ENCODE measurements around the gene ERBB2. TPM values are rescaled to one million over a fixed set of nuclear protein-coding genes. Genes with fewer than 3 reads are reported as not detected.

The ERBB2 gene
- total and polyA plus RNA-seq, 9 of the 15 experiments (the other 6 are each of a cell fraction or from before 2014, with no cell fraction given) = 0.74 to 5.6 (median 3.3) TPM

DNA sequence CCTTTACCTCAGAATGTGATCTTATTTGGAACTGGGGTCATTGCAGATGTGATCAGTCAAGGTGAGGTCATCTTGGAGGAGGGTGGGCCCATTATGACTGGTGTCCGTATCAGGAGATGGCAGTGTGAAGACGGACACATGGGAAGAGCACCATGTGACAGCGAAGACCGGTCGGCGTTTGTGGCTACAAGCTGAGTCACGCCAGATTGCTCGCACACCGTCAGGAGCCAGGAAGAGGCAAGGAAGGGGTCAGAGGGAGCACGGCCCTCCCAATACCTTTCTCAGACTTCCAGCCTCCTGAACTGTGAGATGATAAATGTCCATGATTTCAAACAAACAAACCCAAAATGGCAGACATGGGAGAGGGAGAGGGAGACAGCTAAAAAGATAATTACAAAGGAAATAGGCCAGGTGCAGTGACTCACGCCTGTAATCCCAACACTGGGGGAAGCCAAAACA lies 49.7 kb upstream of the ERBB2 start (continued):
- TF ChIP-seq, protein P1, sequence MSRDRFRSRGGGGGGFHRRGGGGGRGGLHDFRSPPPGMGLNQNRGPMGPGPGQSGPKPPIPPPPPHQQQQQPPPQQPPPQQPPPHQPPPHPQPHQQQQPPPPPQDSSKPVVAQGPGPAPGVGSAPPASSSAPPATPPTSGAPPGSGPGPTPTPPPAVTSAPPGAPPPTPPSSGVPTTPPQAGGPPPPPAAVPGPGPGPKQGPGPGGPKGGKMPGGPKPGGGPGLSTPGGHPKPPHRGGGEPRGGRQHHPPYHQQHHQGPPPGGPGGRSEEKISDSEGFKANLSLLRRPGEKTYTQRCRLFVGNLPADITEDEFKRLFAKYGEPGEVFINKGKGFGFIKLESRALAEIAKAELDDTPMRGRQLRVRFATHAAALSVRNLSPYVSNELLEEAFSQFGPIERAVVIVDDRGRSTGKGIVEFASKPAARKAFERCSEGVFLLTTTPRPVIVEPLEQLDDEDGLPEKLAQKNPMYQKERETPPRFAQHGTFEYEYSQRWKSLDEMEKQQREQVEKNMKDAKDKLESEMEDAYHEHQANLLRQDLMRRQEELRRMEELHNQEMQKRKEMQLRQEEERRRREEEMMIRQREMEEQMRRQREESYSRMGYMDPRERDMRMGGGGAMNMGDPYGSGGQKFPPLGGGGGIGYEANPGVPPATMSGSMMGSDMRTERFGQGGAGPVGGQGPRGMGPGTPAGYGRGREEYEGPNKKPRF (IDR thresholded peaks at IDR 0.05; ENCODE audit: low read depth, low read length) = no peak
- TF ChIP-seq ATF1 (CRISPR knock-in tag; IDR thresholded peaks at IDR 0.05) (no peak), ATF1 (tag; IDR thresholded peaks at IDR 0.05) (peak; percentile 84), PTBP1 (IDR thresholded peaks at IDR 0.05; ENCODE audit: low read depth, low read length) (no peak), HDAC8 (tag; IDR thresholded peaks at IDR 0.05) (peak; percentile 86; the same call in 1 of the 2 replicates), MYC (IDR thresholded peaks at IDR 0.05; ENCODE audit: low read depth, low read length) (peak; percentile 96), MYC (CRISPR knock-in tag; IDR thresholded peaks at IDR 0.05; ENCODE audit: borderline replicate concordance, low read depth) (no peak), SIN3A (IDR thresholded peaks at IDR 0.05; ENCODE audit: borderline replicate concordance in 2 of 2, control insufficient read depth in 1 of 2, low read depth in 2 of 2, low read length in 2 of 2) (no peak), ELF4 (CRISPR knock-in tag; IDR thresholded peaks at IDR 0.05) (peak; percentile 78; the same call in 1 of the 2 replicates), ZNF445 (CRISPR knock-in tag; IDR thresholded peaks at IDR 0.05; ENCODE audit: low read depth) (no peak), BACH1 (tag; IDR thresholded peaks at IDR 0.05) (peak; percentile 88), ZNF184 (CRISPR knock-in tag; IDR thresholded peaks at IDR 0.05) (no peak), LCOR (CRISPR knock-in tag; IDR thresholded peaks at IDR 0.05) (no peak), ARID2 (IDR thresholded peaks at IDR 0.05) (no peak), CEBPB (tag; IDR thresholded peaks at IDR 0.05) (0 out of 2 replicates have a peak, but pooled peaks have one; percentile 40), ZNF766 (CRISPR knock-in tag; conservative IDR thresholded peaks at IDR 0.05) (peak; percentile 80), CBX2 (IDR thresholded peaks at IDR 0.05; ENCODE audit: insufficient read depth, low read length, poor library complexity, severe bottlenecking) (no peak), ZNF134 (CRISPR knock-in tag; conservative IDR thresholded peaks at IDR 0.05) (peak; percentile 62), PML (IDR thresholded peaks at IDR 0.05; ENCODE audit: low read length) (peak; percentile 45; the same call in 1 of the 2 replicates), CBFA2T2 (conservative IDR thresholded peaks at IDR 0.05) (peak; percentile 80)
- TF ChIP-seq, protein P2, sequence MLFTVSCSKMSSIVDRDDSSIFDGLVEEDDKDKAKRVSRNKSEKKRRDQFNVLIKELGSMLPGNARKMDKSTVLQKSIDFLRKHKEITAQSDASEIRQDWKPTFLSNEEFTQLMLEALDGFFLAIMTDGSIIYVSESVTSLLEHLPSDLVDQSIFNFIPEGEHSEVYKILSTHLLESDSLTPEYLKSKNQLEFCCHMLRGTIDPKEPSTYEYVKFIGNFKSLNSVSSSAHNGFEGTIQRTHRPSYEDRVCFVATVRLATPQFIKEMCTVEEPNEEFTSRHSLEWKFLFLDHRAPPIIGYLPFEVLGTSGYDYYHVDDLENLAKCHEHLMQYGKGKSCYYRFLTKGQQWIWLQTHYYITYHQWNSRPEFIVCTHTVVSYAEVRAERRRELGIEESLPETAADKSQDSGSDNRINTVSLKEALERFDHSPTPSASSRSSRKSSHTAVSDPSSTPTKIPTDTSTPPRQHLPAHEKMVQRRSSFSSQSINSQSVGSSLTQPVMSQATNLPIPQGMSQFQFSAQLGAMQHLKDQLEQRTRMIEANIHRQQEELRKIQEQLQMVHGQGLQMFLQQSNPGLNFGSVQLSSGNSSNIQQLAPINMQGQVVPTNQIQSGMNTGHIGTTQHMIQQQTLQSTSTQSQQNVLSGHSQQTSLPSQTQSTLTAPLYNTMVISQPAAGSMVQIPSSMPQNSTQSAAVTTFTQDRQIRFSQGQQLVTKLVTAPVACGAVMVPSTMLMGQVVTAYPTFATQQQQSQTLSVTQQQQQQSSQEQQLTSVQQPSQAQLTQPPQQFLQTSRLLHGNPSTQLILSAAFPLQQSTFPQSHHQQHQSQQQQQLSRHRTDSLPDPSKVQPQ (CRISPR knock-in tag; IDR thresholded peaks at IDR 0.05; ENCODE audit: borderline replicate concordance) = no peak
- TF ChIP-seq, protein P3, sequence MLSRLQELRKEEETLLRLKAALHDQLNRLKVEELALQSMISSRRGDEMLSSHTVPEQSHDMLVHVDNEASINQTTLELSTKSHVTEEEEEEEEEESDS (CRISPR knock-in tag; IDR thresholded peaks at IDR 0.05) = no peak
- TF ChIP-seq, protein P4, sequence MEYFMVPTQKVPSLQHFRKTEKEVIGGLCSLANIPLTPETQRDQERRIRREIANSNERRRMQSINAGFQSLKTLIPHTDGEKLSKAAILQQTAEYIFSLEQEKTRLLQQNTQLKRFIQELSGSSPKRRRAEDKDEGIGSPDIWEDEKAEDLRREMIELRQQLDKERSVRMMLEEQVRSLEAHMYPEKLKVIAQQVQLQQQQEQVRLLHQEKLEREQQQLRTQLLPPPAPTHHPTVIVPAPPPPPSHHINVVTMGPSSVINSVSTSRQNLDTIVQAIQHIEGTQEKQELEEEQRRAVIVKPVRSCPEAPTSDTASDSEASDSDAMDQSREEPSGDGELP (CRISPR knock-in tag; IDR thresholded peaks at IDR 0.05; ENCODE audit: borderline replicate concordance) = peak; percentile 76; the same call in 1 of the 2 replicates
- TF ChIP-seq, protein P5, sequence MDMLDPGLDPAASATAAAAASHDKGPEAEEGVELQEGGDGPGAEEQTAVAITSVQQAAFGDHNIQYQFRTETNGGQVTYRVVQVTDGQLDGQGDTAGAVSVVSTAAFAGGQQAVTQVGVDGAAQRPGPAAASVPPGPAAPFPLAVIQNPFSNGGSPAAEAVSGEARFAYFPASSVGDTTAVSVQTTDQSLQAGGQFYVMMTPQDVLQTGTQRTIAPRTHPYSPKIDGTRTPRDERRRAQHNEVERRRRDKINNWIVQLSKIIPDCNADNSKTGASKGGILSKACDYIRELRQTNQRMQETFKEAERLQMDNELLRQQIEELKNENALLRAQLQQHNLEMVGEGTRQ (CRISPR knock-in tag; IDR thresholded peaks at IDR 0.05) = peak; percentile 90
